ENCODE measurements around the gene LEF1. TPM values are rescaled to one million over a fixed set of nuclear protein-coding genes. Genes with fewer than 3 reads are reported as not detected.

The LEF1 gene
- total and polyA plus RNA-seq, 2 of the 8 experiments (the other 6 are each of a cell fraction or from before 2014, with no cell fraction given), result 2.6 to 5.2 TPM

- TF ChIP-seq NANOG (IDR thresholded peaks at IDR 0.05; ENCODE audit: insufficient read depth, low read depth, low read length, poor library complexity, severe bottlenecking), result no peak
- TF ChIP-seq RAD21 (IDR thresholded peaks at IDR 0.05 in 1 of 2, conservative IDR thresholded peaks at IDR 0.05 in 1 of 2; ENCODE audit: low read depth in 2 of 2, low read length in 2 of 2), result no peak
- TF ChIP-seq CEBPB (IDR thresholded peaks at IDR 0.05; ENCODE audit: low read depth, low read length), result no peak
- no peak for TF ChIP-seq CTCF (IDR thresholded peaks at IDR 0.05; ENCODE audit: control extremely low read depth in 1 of 3, insufficient read depth in 1 of 3, low read depth in 1 of 3, low read length in 3 of 3)
- no peak for TF ChIP-seq POLR2AphosphoS5 (IDR thresholded peaks at IDR 0.05; ENCODE audit: low read depth, low read length)
Measured at GRCh38 chr4:108033348-108033747, 135.4 kb downstream of the LEF1 start (continued).

All from H1 (cell line).